PC-3 (cell line): Measurements from ENCODE around the gene KXD1. TPM values are rescaled to one million over a fixed set of nuclear protein-coding genes. Genes with fewer than 3 reads are reported as not detected.

Experiments used
- ATAC-seq: fragments of 200-7000 bp; cut with Tn5 transposase; 2 replicates; pipeline ENCODE4 v1.9.1; 2020; ENCODE audit warnings: mild to moderate bottlenecking, moderate library complexity
- BruUV-seq: library from RNA; stranded (reverse); fragments of 400-500 nt; replicated peaks from 2 replicates; lab custom pipeline; 2021; lab: Mats Ljungman, UMichigan
- CTCF ChIA-PET: fragments of 300-600 bp; sonication (Branson Sonifier 250); formaldehyde crosslinking; loops from one replicate; lab custom pipeline; 2022; ENCODE audit warnings: antibody characterized with exemption; lab: Charles Lee
- POLR2A ChIA-PET: fragments of 300-600 bp; sonication (Branson Sonifier 250); formaldehyde crosslinking; loops from one replicate; lab custom pipeline; 2022; ENCODE audit warnings: antibody characterized with exemption; ENCODE audit not compliant: unreplicated experiment; lab: Charles Lee
- DNase-seq: peaks from one replicate; pipeline ENCODE4 v3.0.0-alpha.2; 2015
- H2AFZ ChIP-seq: fragments of 300-600 bp; sonication (generic); 2 replicates; pipeline ENCODE4 v1.6.0; 2016; ENCODE audit warnings: antibody characterized with exemption, low read length
- H3F3A ChIP-seq: fragments of 300-600 bp; sonication (generic); one replicate; pipeline ENCODE4 v1.6.0; 2017; ENCODE audit warnings: antibody characterized with exemption, low read length, control low read depth, mild to moderate bottlenecking; ENCODE audit not compliant: unreplicated experiment
- H3K27ac ChIP-seq: fragments of 300-600 bp; sonication (generic); 2 replicates; pipeline ENCODE4 v1.5.1; 2016; ENCODE audit warnings: mild to moderate bottlenecking, low read length
- H3K27me3 ChIP-seq: fragments of 300-600 bp; sonication (generic); 2 replicates; pipeline ENCODE4 v1.6.1; 2016; ENCODE audit warnings: low read length, mixed read lengths
- H3K36me3 ChIP-seq: fragments of 300-600 bp; sonication (generic); 2 replicates; pipeline ENCODE4 v1.6.1; 2016; ENCODE audit warnings: low read depth, mixed run types, low read length, mixed read lengths
- H3K4me1 ChIP-seq: fragments of 300-600 bp; sonication (generic); 2 replicates; pipeline ENCODE4 v1.5.1; 2016; ENCODE audit warnings: low read length; ENCODE audit not compliant: insufficient read depth
- H3K4me2 ChIP-seq: fragments of 300-600 bp; sonication (generic); 2 replicates; pipeline ENCODE4 v1.6.0; 2016; ENCODE audit warnings: low read length
- H3K4me3 ChIP-seq: fragments of 300-600 bp; sonication (generic); 2 replicates; pipeline ENCODE4 v1.5.1; 2016; ENCODE audit warnings: mild to moderate bottlenecking, low read length, mixed read lengths
- H3K79me2 ChIP-seq: fragments of 300-600 bp; sonication (generic); 2 replicates; pipeline ENCODE4 v1.6.1; 2017; ENCODE audit warnings: low read length, mixed read lengths
- H3K9ac ChIP-seq: fragments of 300-600 bp; sonication (generic); 2 replicates; pipeline ENCODE4 v1.6.0; 2016; ENCODE audit warnings: mild to moderate bottlenecking, low read length
- H3K9me2 ChIP-seq: fragments of 300-600 bp; sonication (generic); replicated peaks from 2 replicates; pipeline ENCODE4 v1.6.1; 2016; ENCODE audit warnings: mixed run types, low read length, mixed read lengths
- H3K9me3 ChIP-seq: fragments of 300-600 bp; sonication (generic); 2 replicates; pipeline ENCODE4 v1.6.1; 2016; ENCODE audit warnings: low read length, mixed read lengths
- H4K20me1 ChIP-seq: fragments of 300-600 bp; sonication (generic); 2 replicates; pipeline ENCODE4 v1.6.1; 2016; ENCODE audit warnings: low read length, mixed read lengths
- EZH2 ChIP-seq: fragments of 300-600 bp; sonication (generic); IDR thresholded peaks from one replicate; pipeline ENCODE4 v1.6.1; 2017; ENCODE audit warnings: antibody characterized with exemption, mild to moderate bottlenecking, low read length; ENCODE audit not compliant: unreplicated experiment
- EZH2phosphoT487 ChIP-seq: fragments of 300-600 bp; sonication (generic); IDR thresholded peaks from 2 replicates; pipeline ENCODE4 v1.6.1; 2018; ENCODE audit warnings: mild to moderate bottlenecking, antibody characterized with exemption, low read length, borderline replicate concordance
- intact Hi-C: fragments of 100-400 bp; cut with micrococcal nuclease; formaldehyde crosslinking; loops from 2 replicates; pipeline ENCODE4 v1.9.0; 2023
- total RNA-seq: library from RNA; depleted of rRNA; stranded (reverse); fragments of >200 nt; gene quantifications from 2 replicates; pipeline ENCODE4 v1.2.3, GENCODE V29; 2014
- TF ChIP-seq, protein P1 (sequence below): fragments of 300-600 bp; sonication (generic); conservative IDR thresholded peaks from 2 replicates; pipeline ENCODE4 v1.5.1; 2017; ENCODE audit warnings: antibody characterized with exemption, low read depth, mild to moderate bottlenecking, low read length

The KXD1 gene
- total RNA-seq, 1 experiment from 2014 or later = 137 TPM

DNA sequence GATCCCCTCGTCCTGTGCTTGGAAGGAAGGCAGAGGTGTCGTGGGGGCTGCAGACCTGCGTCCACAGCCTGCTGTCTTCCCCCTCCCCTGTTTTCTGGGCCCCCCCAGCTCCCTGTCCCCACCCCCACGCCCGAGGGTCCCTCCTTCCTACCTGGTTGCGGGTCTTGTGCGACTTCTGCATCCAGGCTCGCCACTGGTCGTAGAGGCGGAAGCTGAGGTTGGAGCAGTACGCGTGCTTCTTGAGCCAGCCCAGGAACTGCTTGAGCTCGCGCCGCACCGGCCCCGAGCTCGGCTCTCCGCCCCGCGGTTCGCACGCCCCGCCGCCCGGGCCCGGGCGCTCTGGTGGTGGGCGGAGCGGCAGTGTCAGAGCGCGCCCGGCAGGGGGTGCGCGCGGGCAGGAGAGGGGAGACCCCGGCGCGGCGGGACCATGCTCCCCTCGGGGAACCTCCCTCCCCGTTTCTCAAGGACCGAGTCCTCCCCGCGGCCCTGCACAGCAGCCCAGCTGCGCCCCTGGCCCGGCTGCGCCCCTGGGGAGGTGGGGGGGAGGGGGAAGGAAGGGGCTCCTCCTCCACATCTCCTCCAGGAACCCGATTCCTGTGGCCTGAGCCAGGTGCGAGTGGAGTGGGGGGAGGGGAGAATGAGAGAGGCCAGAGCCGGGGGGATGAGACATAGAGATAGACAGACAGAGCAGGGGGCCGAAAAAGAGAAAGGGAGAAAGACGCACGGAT lies 36.6 kb downstream of the KXD1 start:
- no peak overlapping the region for H3K27ac ChIP-seq
- H3K9me3 ChIP-seq = no peaks in the 10 kb centered on the region
- peak overlapping the region; percentile 96 for H3K4me2 ChIP-seq
- H3K4me3 ChIP-seq = peak overlapping the region; percentile 66
- H3K79me2 ChIP-seq = peaks cover 13% of the 10 kb centered on the region
- ATAC-seq (peak; percentile 76), DNase-seq (peak; percentile 87)
- no peaks in the 10 kb centered on the region for H3K36me3 ChIP-seq
- intact Hi-C loops = no loop called here
- ChIA-PET CTCF (interaction anchor here (0.5 to 1.0 kb wide), 6 partner anchors 20 to 266 kb away, joined by 3 to 13 read pairs (median 3); no protein-coding TSS in a partner anchor), POLR2A (no interaction called here)
- no peaks in the 10 kb centered on the region for H4K20me1 ChIP-seq
- peaks cover 18% of the 10 kb centered on the region for H3K4me1 ChIP-seq
- 0 out of 2 replicates have a peak overlapping the region, but pooled peaks have one; percentile 15 for H3K9ac ChIP-seq
- H2AFZ ChIP-seq = peak overlapping the region; percentile 81
- H3K27me3 ChIP-seq = no peaks in the 10 kb centered on the region
- H3K9me2 ChIP-seq = no peaks in the 10 kb centered on the region
- TF ChIP-seq EZH2 = no peak
- TF ChIP-seq, protein P1, sequence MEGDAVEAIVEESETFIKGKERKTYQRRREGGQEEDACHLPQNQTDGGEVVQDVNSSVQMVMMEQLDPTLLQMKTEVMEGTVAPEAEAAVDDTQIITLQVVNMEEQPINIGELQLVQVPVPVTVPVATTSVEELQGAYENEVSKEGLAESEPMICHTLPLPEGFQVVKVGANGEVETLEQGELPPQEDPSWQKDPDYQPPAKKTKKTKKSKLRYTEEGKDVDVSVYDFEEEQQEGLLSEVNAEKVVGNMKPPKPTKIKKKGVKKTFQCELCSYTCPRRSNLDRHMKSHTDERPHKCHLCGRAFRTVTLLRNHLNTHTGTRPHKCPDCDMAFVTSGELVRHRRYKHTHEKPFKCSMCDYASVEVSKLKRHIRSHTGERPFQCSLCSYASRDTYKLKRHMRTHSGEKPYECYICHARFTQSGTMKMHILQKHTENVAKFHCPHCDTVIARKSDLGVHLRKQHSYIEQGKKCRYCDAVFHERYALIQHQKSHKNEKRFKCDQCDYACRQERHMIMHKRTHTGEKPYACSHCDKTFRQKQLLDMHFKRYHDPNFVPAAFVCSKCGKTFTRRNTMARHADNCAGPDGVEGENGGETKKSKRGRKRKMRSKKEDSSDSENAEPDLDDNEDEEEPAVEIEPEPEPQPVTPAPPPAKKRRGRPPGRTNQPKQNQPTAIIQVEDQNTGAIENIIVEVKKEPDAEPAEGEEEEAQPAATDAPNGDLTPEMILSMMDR = peak; percentile 85
- no peaks in the 10 kb centered on the region for H3F3A ChIP-seq
- BruUV-seq = no TSS peak

DNA sequence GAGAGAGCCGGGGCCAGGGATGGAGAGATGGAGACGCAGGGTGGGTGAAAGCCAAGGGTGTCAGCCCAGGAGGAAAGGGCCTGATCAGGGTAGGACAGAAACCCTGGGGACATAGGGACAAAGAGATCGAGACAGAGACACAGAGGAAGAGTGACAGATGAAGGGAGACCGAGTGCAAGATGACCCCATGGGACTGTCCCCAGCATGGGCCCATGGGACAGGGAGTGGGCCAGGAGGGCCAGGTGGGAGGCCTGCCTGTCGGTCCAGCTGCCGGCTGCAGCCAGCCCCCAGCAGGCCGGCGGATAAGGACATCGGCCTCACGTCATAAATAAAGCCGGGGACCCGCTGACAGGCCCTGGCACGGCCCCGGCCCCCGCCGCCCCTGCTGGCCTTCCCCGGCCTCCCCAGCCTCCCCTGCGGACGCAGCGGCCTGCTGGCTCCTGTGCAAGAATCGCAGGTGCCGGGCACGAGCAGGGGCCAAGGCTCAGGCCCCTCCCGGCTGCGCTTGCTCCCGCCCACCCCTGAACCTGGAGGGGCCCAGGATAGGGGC lies 37.2 kb downstream of the KXD1 start:
- Histone ChIP-seq H3K79me2 (peaks cover 9% of the 10 kb centered on the region), H3K9ac (no peak overlapping the region), H4K20me1 (no peaks in the 10 kb centered on the region), H2AFZ (peak overlapping the region; percentile 81), H3K9me3 (no peaks in the 10 kb centered on the region), H3K4me3 (peak overlapping the region; percentile 66), H3K9me2 (no peaks in the 10 kb centered on the region), H3K4me1 (peaks cover 11% of the 10 kb centered on the region), H3K36me3 (no peaks in the 10 kb centered on the region), H3K27me3 (no peaks in the 10 kb centered on the region), H3K27ac (no peak overlapping the region), H3F3A (no peaks in the 10 kb centered on the region), H3K4me2 (peak overlapping the region; percentile 96)
- ChIA-PET CTCF (interaction anchor here (1.0 kb wide), 1 partner anchor 168 kb away, joined by 3 read pairs; no protein-coding TSS in a partner anchor), POLR2A (no interaction called here)
- DNase-seq (no peak), ATAC-seq (no peak)
- no peak for TF ChIP-seq EZH2
- TF ChIP-seq EZH2phosphoT487 = no peak
- TF ChIP-seq, protein P1 = no peak
- BruUV-seq = no TSS peak
- intact Hi-C loops = no loop called here

DNA sequence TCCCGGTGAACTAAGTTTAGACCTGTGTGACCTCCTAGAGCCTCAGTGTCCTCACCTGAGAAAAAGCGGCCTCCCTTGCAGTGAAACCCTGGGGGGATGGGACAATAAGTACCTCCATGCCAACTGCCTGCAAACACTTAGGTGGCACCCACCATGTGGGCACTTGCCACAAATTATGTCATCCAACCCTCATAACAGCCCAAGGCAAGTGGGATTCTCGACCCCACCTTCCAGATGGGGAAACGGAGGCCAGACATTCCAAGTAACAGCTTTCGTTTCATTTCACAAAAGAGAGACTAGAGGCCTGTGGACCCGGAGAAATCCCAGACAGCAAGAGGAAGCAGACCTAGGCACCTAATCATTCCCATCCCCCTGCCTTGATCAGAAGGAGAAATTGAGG lies 37.8 kb downstream of the KXD1 start:
- Histone ChIP-seq H3K27me3 (no peaks in the 10 kb centered on the region), H2AFZ (no peak overlapping the region), H3K36me3 (no peaks in the 10 kb centered on the region), H3K4me2 (no peak overlapping the region), H3K27ac (no peak overlapping the region), H3K4me1 (peaks cover 9% of the 10 kb centered on the region; the same call in 1 of the 2 replicates), H3K9me2 (no peaks in the 10 kb centered on the region), H3K9me3 (no peaks in the 10 kb centered on the region), H3K9ac (no peak overlapping the region), H4K20me1 (no peaks in the 10 kb centered on the region), H3F3A (no peaks in the 10 kb centered on the region), H3K4me3 (no peak overlapping the region), H3K79me2 (peaks cover 3% of the 10 kb centered on the region; the same call in 1 of the 2 replicates)
- ATAC-seq = no peak
- no TSS peak for BruUV-seq
- CTCF ChIA-PET = no interaction called here
- no peak for DNase-seq
- intact Hi-C loops = no loop called here
- TF ChIP-seq EZH2 (no peak), EZH2phosphoT487 (no peak)
- TF ChIP-seq, protein P1 = no peak
- POLR2A ChIA-PET = no interaction called here
